ENCODE measurements around the gene ZNFX1. TPM values are rescaled to one million over a fixed set of nuclear protein-coding genes. Genes with fewer than 3 reads are reported as not detected.

ZNFX1 gene
- total RNA-seq, 2 experiments from 2014 or later, result 50.6 to 51.6 TPM

GRCh38 chr20:49323622-49324238 is 45.9 kb upstream of the ZNFX1 start:
- ATAC-seq (ENCODE audit: poor library complexity) (peak; percentile 87), DNase-seq (peak in 7 of 14 experiments; percentile 7 to 82 (median 23))
- Mint-ChIP-seq H3K27ac (peak overlapping the region; percentile 62), H3K27me3 (peaks cover 42% of the 10 kb centered on the region), H3K4me1 (ENCODE audit: low read depth) (peaks cover 28% of the 10 kb centered on the region), H3K9me3 (no peaks in the 10 kb centered on the region), H3K4me3 (peak overlapping the region; percentile 44), H3K36me3 (ENCODE audit: low read depth) (no peaks in the 10 kb centered on the region)
- Histone ChIP-seq H3K4me3 (ENCODE audit: low read length) (no peak overlapping the region), H3K27me3 (ENCODE audit: control insufficient read depth in 1 of 2, insufficient read depth in 2 of 2, low read length in 2 of 2) (peaks cover 21 to 23% of the 10 kb centered on the region in 2 experiments), H3K36me3 (ENCODE audit: insufficient read depth, low read length) (no peaks in the 10 kb centered on the region), H3K27ac (ENCODE audit: low read depth in 1 of 2, low read length in 2 of 2) (no peak overlapping the region), H3K4me1 (ENCODE audit: insufficient read depth, low read length) (peaks cover 22% of the 10 kb centered on the region), H3K9me3 (ENCODE audit: control insufficient read depth in 1 of 2, insufficient read depth in 1 of 2, low read length in 2 of 2) (peaks cover 0 to 6% of the 10 kb centered on the region in 2 experiments)
- POLR2A ChIA-PET, result interaction anchor here (1.0 to 1.3 kb wide), 3 partner anchors 44 to 105 kb away, joined by 3 to 5 read pairs (median 3); partner anchors contain the start of genes DDX27 and ZNFX1
- peak; percentile 26 for TF ChIP-seq CTCF (IDR thresholded peaks at IDR 0.05)
- CTCF ChIA-PET, result no interaction called here
- intact Hi-C loops (cut with DNase I, micrococcal nuclease), result loop anchor here (1.0 to 5.0 kb wide), 2 partner anchors 76 to 77 kb away; no protein-coding TSS in a partner anchor

GRCh38 chr20:49320460-49320859 is 42.6 kb upstream of the ZNFX1 start:
- no peaks in the 10 kb centered on the region for H3K36me3 Mint-ChIP-seq (ENCODE audit: low read depth)
- no peak for ATAC-seq (ENCODE audit: poor library complexity)
- no peak overlapping the region for H3K4me3 ChIP-seq (ENCODE audit: low read length)
- H3K9me3 ChIP-seq (ENCODE audit: control insufficient read depth in 1 of 2, insufficient read depth in 1 of 2, low read length in 2 of 2), result peaks cover 0 to 7% of the 10 kb centered on the region in 2 experiments
- intact Hi-C loops (cut with DNase I, micrococcal nuclease), result loop anchor here in 1 of 2 experiments (5.0 kb wide), 1 partner anchor 73 kb away; no protein-coding TSS in a partner anchor
- peaks cover 31% of the 10 kb centered on the region for H3K4me1 Mint-ChIP-seq (ENCODE audit: low read depth)
- DNase-seq, result no peak
- POLR2A ChIA-PET, result no interaction called here
- no peak for TF ChIP-seq CTCF (IDR thresholded peaks at IDR 0.05)
- H3K27me3 Mint-ChIP-seq, result peaks cover 63% of the 10 kb centered on the region
- H3K27me3 ChIP-seq (ENCODE audit: control insufficient read depth in 1 of 2, insufficient read depth in 2 of 2, low read length in 2 of 2), result peaks cover 33 to 36% of the 10 kb centered on the region in 2 experiments
- CTCF ChIA-PET, result no interaction called here
- H3K27ac ChIP-seq (ENCODE audit: low read depth in 1 of 2, low read length in 2 of 2), result no peak overlapping the region
- no peak overlapping the region for H3K4me3 Mint-ChIP-seq
- peaks cover 30% of the 10 kb centered on the region for H3K4me1 ChIP-seq (ENCODE audit: insufficient read depth, low read length)
- H3K9me3 Mint-ChIP-seq, result no peaks in the 10 kb centered on the region
- H3K36me3 ChIP-seq (ENCODE audit: insufficient read depth, low read length), result no peaks in the 10 kb centered on the region
- H3K27ac Mint-ChIP-seq, result no peak overlapping the region

- peak overlapping the region; percentile 80 for H3K4me3 Mint-ChIP-seq
- H3K4me3 ChIP-seq (ENCODE audit: low read length), result peak overlapping the region; percentile 50
- POLR2A ChIA-PET, result interaction anchor here (1.0 kb wide), 1 partner anchor 43 kb away, joined by 3 read pairs; no protein-coding TSS in a partner anchor
Observed at GRCh38 chr20:49319208-49319809, 41.5 kb upstream of the ZNFX1 start.

More at GRCh38 chr20:49319208-49319809, 41.5 kb upstream of the ZNFX1 start:
- intact Hi-C loops (cut with DNase I, micrococcal nuclease), result no loop called here
- H3K27ac ChIP-seq (ENCODE audit: low read depth in 1 of 2, low read length in 2 of 2), result no peak overlapping the region
- ATAC-seq (ENCODE audit: poor library complexity), result no peak
- Mint-ChIP-seq H3K36me3 (ENCODE audit: low read depth) (no peaks in the 10 kb centered on the region), H3K27me3 (peaks cover 63% of the 10 kb centered on the region), H3K4me1 (ENCODE audit: low read depth) (peaks cover 27% of the 10 kb centered on the region), H3K27ac (no peak overlapping the region), H3K9me3 (no peaks in the 10 kb centered on the region)
- no peaks in the 10 kb centered on the region for H3K36me3 ChIP-seq (ENCODE audit: insufficient read depth, low read length)
- peaks cover 30% of the 10 kb centered on the region for H3K4me1 ChIP-seq (ENCODE audit: insufficient read depth, low read length)
- CTCF ChIA-PET, result interaction anchor here (1.1 kb wide), 1 partner anchor 72 kb away, joined by 3 read pairs; no protein-coding TSS in a partner anchor
- no peak for TF ChIP-seq CTCF (IDR thresholded peaks at IDR 0.05)
- H3K9me3 ChIP-seq (ENCODE audit: control insufficient read depth in 1 of 2, insufficient read depth in 1 of 2, low read length in 2 of 2), result peaks cover 0 to 7% of the 10 kb centered on the region in 2 experiments
- peaks cover 33 to 40% of the 10 kb centered on the region in 2 experiments for H3K27me3 ChIP-seq (ENCODE audit: control insufficient read depth in 1 of 2, insufficient read depth in 2 of 2, low read length in 2 of 2)
- DNase-seq, result no peak

Measured in CD4-positive, alpha-beta T cell (primary cell).